ENCODE results near the gene CLDN8.

CLDN8 gene

DNA sequence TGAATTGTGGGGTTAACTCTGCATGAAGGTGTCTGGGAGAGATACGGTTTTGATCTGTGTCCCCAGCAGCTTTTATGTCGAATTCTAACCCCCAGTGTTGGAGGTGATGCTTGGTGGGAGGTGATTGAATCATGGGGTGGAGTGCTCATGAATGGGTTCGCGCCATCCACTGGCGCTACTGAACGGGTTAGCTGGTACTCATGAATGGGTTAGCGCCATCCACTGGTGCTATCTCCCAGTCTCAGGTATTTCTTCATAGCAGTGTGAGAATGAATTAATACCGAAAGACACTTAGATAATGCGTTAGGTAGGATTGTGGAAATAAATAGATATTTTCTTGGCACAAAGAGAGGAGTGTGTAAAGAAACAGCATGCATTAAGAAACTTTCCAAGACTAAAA lies 32.9 kb upstream of the CLDN8 start:
- no peak for DNase-seq (ENCODE audit: low read depth, low spot score)
- TF ChIP-seq, protein P1, sequence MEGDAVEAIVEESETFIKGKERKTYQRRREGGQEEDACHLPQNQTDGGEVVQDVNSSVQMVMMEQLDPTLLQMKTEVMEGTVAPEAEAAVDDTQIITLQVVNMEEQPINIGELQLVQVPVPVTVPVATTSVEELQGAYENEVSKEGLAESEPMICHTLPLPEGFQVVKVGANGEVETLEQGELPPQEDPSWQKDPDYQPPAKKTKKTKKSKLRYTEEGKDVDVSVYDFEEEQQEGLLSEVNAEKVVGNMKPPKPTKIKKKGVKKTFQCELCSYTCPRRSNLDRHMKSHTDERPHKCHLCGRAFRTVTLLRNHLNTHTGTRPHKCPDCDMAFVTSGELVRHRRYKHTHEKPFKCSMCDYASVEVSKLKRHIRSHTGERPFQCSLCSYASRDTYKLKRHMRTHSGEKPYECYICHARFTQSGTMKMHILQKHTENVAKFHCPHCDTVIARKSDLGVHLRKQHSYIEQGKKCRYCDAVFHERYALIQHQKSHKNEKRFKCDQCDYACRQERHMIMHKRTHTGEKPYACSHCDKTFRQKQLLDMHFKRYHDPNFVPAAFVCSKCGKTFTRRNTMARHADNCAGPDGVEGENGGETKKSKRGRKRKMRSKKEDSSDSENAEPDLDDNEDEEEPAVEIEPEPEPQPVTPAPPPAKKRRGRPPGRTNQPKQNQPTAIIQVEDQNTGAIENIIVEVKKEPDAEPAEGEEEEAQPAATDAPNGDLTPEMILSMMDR (IDR thresholded peaks at IDR 0.05; ENCODE audit: insufficient read depth, low read length, missing control alignments) = no peak
- ChIA-PET CTCF (no interaction called here), POLR2A (no interaction called here)
- no peak overlapping the region for H3K4me3 ChIP-seq (ENCODE audit: low read depth, low read length)

DNA sequence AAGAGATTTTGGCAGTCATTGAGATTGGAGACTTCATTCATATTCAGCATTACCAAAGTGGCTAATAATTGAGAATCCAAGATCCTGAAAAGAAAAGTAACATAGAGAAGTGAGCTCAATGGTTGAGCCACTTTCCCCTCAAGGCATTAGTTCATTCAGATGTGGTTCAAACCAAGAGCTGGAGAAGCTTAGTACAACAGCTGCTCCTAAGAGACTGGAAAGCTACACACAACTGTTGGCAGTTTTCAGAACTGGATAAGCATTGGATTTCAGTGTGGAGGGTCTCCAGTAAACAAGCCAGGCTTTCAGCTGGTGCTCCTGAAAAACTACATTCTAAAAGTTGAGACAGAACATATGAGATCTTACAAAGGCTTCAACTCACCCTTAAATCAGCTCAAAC lies 29.2 kb upstream of the CLDN8 start:
- no peak overlapping the region for H3K4me3 ChIP-seq (ENCODE audit: low read depth, low read length)
- no peak for DNase-seq (ENCODE audit: low read depth, low spot score)
- POLR2A ChIA-PET = no interaction called here
- TF ChIP-seq, protein P1 (IDR thresholded peaks at IDR 0.05; ENCODE audit: insufficient read depth, low read length, missing control alignments) = no peak
- CTCF ChIA-PET = no interaction called here

DNA sequence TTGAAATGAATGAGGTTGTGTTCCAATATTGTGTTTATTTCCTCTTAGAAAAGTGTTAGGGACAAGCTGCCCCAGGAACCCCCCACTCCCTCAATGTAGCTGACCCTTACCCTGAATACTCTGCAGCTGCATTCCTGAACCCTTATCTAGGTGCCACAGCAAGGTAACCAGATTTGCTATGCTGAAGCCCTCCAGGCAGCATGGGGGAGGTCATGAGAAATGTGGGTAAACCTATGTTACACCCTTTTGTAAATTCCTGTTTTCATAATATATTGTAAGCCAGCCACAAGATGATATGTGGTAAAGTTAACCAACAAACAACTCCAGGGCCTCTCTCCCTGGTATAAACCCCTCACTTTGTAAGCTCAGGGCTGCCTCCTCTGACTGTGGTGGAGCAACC lies 27.8 kb upstream of the CLDN8 start:
- DNase-seq (ENCODE audit: low read depth, low spot score) = no peak
- ChIA-PET POLR2A (no interaction called here), CTCF (no interaction called here)
- TF ChIP-seq, protein P1 (IDR thresholded peaks at IDR 0.05; ENCODE audit: insufficient read depth, low read length, missing control alignments) = no peak
- no peak overlapping the region for H3K4me3 ChIP-seq (ENCODE audit: low read depth, low read length)

DNA sequence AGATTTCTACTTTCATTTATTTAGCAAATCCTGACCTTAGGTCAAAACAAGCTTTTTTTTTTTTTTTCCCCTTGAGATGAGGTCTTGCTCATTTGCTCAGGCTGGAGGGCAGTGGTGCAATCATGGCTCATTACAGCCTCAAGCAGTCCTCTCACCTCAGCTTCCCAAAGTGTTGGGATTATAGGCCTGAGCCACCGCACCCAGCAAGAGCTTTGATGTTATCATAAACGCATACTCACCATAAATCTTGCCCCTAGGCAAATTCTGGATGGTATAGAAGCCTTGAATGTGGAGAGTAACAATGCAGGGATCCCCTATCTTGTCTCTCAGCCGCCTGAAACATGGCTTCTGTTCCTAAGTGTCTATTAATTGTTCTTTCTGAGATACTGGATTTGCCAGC lies 24.8 kb upstream of the CLDN8 start:
- TF ChIP-seq, protein P1 (IDR thresholded peaks at IDR 0.05; ENCODE audit: insufficient read depth, low read length, missing control alignments) = no peak

DNA sequence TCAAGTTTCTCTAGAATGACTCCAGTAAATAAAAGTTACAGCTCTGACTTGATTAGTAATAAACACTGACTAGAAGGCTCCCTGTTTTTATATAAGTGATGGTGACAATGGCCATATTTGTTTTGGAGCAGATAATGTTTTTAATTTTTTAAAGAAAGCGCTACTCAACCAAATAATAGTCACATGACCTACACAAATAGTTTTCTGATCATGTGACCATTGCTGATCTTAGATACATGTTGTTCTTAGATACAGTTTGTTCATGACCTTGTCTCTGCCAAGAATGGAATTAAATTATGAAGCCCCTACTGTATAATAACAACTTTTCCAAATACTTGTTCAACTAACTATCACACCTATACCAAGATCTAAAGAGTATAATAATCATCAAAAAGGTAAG lies 22.3 kb upstream of the CLDN8 start:
- TF ChIP-seq, protein P1 (IDR thresholded peaks at IDR 0.05; ENCODE audit: insufficient read depth, low read length, missing control alignments) = no peak
- ChIA-PET CTCF (no interaction called here), POLR2A (no interaction called here)
- DNase-seq (ENCODE audit: low read depth, low spot score) = no peak
- no peak overlapping the region for H3K4me3 ChIP-seq (ENCODE audit: low read depth, low read length)

More for the DNA sequence above, 24.8 kb upstream of the CLDN8 start:
- POLR2A ChIA-PET = no interaction called here
- CTCF ChIA-PET = no interaction called here
- H3K4me3 ChIP-seq (ENCODE audit: low read depth, low read length) = no peak overlapping the region
- no peak for DNase-seq (ENCODE audit: low read depth, low spot score)

DNA sequence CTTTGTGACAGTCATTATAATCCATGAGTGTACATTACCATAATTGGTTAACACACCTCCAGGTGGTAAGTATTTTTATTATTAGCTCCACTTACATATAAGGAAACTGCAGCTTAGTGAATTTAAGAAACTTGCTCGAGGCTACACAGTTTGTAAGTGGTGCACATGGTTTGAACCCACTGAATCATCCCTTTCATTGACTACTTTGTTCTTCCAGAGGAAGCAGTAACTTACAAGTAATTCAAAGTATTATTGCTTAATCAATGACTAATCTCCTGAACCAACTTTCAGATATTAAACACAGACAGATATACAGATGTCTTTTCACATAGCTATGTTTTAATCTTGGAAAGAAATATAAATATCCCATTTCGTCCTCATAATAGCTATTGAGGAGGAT lies 18.7 kb upstream of the CLDN8 start:
- DNase-seq (ENCODE audit: low read depth, low spot score) = no peak
- no peak overlapping the region for H3K4me3 ChIP-seq (ENCODE audit: low read depth, low read length)
- POLR2A ChIA-PET = no interaction called here
- CTCF ChIA-PET = no interaction called here
- TF ChIP-seq, protein P1 (IDR thresholded peaks at IDR 0.05; ENCODE audit: insufficient read depth, low read length, missing control alignments) = no peak

Data from AG04449 (cell line).